Karpas-422 (cell line): Measurements from ENCODE around the gene KIF21A. TPM values are rescaled to one million over a fixed set of nuclear protein-coding genes. Genes with fewer than 3 reads are reported as not detected.

Experiments used
- DNase-seq: peaks from one replicate; pipeline ENCODE4 v3.0.0-alpha.2; 2015
- H2AFZ ChIP-seq: fragments of 200-600 bp; sonication (generic); 2 replicates; pipeline ENCODE4 v1.6.1; 2014; ENCODE audit warnings: antibody characterized with exemption, low read length, mixed read lengths
- H3K27ac ChIP-seq: fragments of 200-600 bp; sonication (generic); 2 replicates; pipeline ENCODE4 v1.5.1; 2014; ENCODE audit warnings: mild to moderate bottlenecking, low read length, moderate library complexity
- H3K27me3 ChIP-seq: fragments of 200-600 bp; sonication (generic); 2 replicates; pipeline ENCODE4 v1.6.1; 2014; ENCODE audit warnings: low read length, mixed read lengths
- H3K36me3 ChIP-seq: fragments of 200-600 bp; sonication (generic); 2 replicates; pipeline ENCODE4 v1.6.1; 2014; ENCODE audit warnings: low read length, mixed read lengths; ENCODE audit not compliant: insufficient read depth
- H3K4me1 ChIP-seq: fragments of 200-600 bp; sonication (generic); 2 replicates; pipeline ENCODE4 v1.6.1; 2014; ENCODE audit warnings: mild to moderate bottlenecking, low read length, mixed read lengths
- H3K4me2 ChIP-seq: fragments of 200-600 bp; sonication (generic); 2 replicates; pipeline ENCODE4 v1.6.1; 2014; ENCODE audit warnings: low read length, low read depth, mild to moderate bottlenecking; ENCODE audit not compliant: poor library complexity, severe bottlenecking
- H3K4me3 ChIP-seq: fragments of 200-600 bp; sonication (generic); 2 replicates; pipeline ENCODE4 v1.5.1; 2014; ENCODE audit warnings: mild to moderate bottlenecking, antibody characterized with exemption, low read length, mixed read lengths
- H3K79me2 ChIP-seq: fragments of 200-600 bp; sonication (generic); 2 replicates; pipeline ENCODE4 v1.6.1; 2014; ENCODE audit warnings: mild to moderate bottlenecking, low read length, mixed read lengths
- H3K9ac ChIP-seq: fragments of 200-600 bp; sonication (generic); 2 replicates; pipeline ENCODE4 v1.6.0; 2014; ENCODE audit warnings: low read length
- H3K9me2 ChIP-seq: fragments of 200-600 bp; sonication (generic), shearing (Covaris generic); replicated peaks from 2 replicates; pipeline ENCODE4 v1.6.0; 2014; ENCODE audit warnings: mild to moderate bottlenecking, low read length, moderate library complexity; ENCODE audit not compliant: insufficient read depth
- H3K9me3 ChIP-seq: fragments of 300-700, 200-600 bp; sonication (generic); 2 replicates; pipeline ENCODE4 v1.6.1; 2014; ENCODE audit warnings: low read length, mixed read lengths
- H4K20me1 ChIP-seq: fragments of 200-600 bp; sonication (generic); 2 replicates; pipeline ENCODE4 v1.6.1; 2014; ENCODE audit warnings: mild to moderate bottlenecking, antibody characterized with exemption, low read length, low read depth; ENCODE audit not compliant: insufficient read depth
- total RNA-seq: library from RNA; depleted of rRNA; stranded (reverse); fragments of >200 nt; shearing (Covaris generic); gene quantifications from 2 replicates; pipeline ENCODE4 v1.2.3, GENCODE V29; 2014; ENCODE audit warnings: low replicate concordance

The KIF21A gene
- total RNA-seq, 1 experiment from 2014 or later = 0.82 TPM

GRCh38 chr12:39427360-39427808 lies 15.5 kb downstream of the KIF21A start:
- Histone ChIP-seq H3K4me2 (no peak overlapping the region), H3K27me3 (no peaks in the 10 kb centered on the region), H3K27ac (no peak overlapping the region), H3K79me2 (no peaks in the 10 kb centered on the region), H3K9me2 (no peaks in the 10 kb centered on the region), H3K9ac (no peak overlapping the region), H3K9me3 (no peaks in the 10 kb centered on the region; the same call in 1 of the 2 replicates), H4K20me1 (no peaks in the 10 kb centered on the region), H3K36me3 (no peaks in the 10 kb centered on the region), H3K4me1 (no peaks in the 10 kb centered on the region), H2AFZ (no peak overlapping the region), H3K4me3 (no peak overlapping the region)
- no peak for DNase-seq

GRCh38 chr12:39426636-39427240 lies 16.2 kb downstream of the KIF21A start:
- Histone ChIP-seq H4K20me1 (no peaks in the 10 kb centered on the region), H3K27ac (no peak overlapping the region), H3K27me3 (no peaks in the 10 kb centered on the region), H3K4me1 (no peaks in the 10 kb centered on the region), H3K79me2 (no peaks in the 10 kb centered on the region), H3K4me2 (no peak overlapping the region), H3K9me3 (no peaks in the 10 kb centered on the region; the same call in 1 of the 2 replicates), H3K36me3 (no peaks in the 10 kb centered on the region), H3K4me3 (no peak overlapping the region), H2AFZ (no peak overlapping the region), H3K9me2 (no peaks in the 10 kb centered on the region), H3K9ac (no peak overlapping the region)
- no peak for DNase-seq

GRCh38 chr12:39420043-39420442 lies 22.9 kb downstream of the KIF21A start:
- no peaks in the 10 kb centered on the region for H4K20me1 ChIP-seq

GRCh38 chr12:39419471-39419870 lies 23.4 kb downstream of the KIF21A start:
- Histone ChIP-seq H3K79me2 (no peaks in the 10 kb centered on the region), H2AFZ (no peak overlapping the region), H3K27me3 (no peaks in the 10 kb centered on the region), H4K20me1 (no peaks in the 10 kb centered on the region), H3K4me3 (no peak overlapping the region), H3K9me2 (no peaks in the 10 kb centered on the region), H3K9ac (no peak overlapping the region), H3K36me3 (no peaks in the 10 kb centered on the region), H3K27ac (no peak overlapping the region), H3K4me1 (no peaks in the 10 kb centered on the region), H3K4me2 (no peak overlapping the region), H3K9me3 (no peaks in the 10 kb centered on the region)
- no peak for DNase-seq

More at GRCh38 chr12:39420043-39420442, 22.9 kb downstream of the KIF21A start:
- Histone ChIP-seq H3K9me2 (no peaks in the 10 kb centered on the region), H3K36me3 (no peaks in the 10 kb centered on the region), H3K79me2 (no peaks in the 10 kb centered on the region), H3K4me3 (no peak overlapping the region), H3K4me1 (no peaks in the 10 kb centered on the region), H3K9me3 (no peaks in the 10 kb centered on the region), H3K9ac (no peak overlapping the region), H2AFZ (no peak overlapping the region), H3K27me3 (no peaks in the 10 kb centered on the region), H3K27ac (no peak overlapping the region), H3K4me2 (no peak overlapping the region)
- no peak for DNase-seq

- Histone ChIP-seq H3K9ac (no peak overlapping the region), H3K4me2 (no peak overlapping the region), H3K4me1 (no peaks in the 10 kb centered on the region), H2AFZ (no peak overlapping the region), H3K9me2 (no peaks in the 10 kb centered on the region), H3K79me2 (no peaks in the 10 kb centered on the region), H4K20me1 (no peaks in the 10 kb centered on the region), H3K9me3 (no peaks in the 10 kb centered on the region), H3K27ac (no peak overlapping the region), H3K27me3 (no peaks in the 10 kb centered on the region), H3K4me3 (no peak overlapping the region), H3K36me3 (no peaks in the 10 kb centered on the region)
- DNase-seq = no peak
Measured at GRCh38 chr12:39417916-39418315, 25.0 kb downstream of the KIF21A start.

- H3K36me3 ChIP-seq = no peaks in the 10 kb centered on the region
- no peaks in the 10 kb centered on the region for H3K4me1 ChIP-seq
- no peak overlapping the region for H3K9ac ChIP-seq
- DNase-seq = no peak
- H3K9me3 ChIP-seq = no peaks in the 10 kb centered on the region
- H3K4me2 ChIP-seq = no peak overlapping the region
- no peaks in the 10 kb centered on the region for H3K79me2 ChIP-seq
- H3K9me2 ChIP-seq = no peaks in the 10 kb centered on the region
- no peaks in the 10 kb centered on the region for H4K20me1 ChIP-seq
- H3K27ac ChIP-seq = no peak overlapping the region
- no peak overlapping the region for H2AFZ ChIP-seq
- no peaks in the 10 kb centered on the region for H3K27me3 ChIP-seq
- no peak overlapping the region for H3K4me3 ChIP-seq
Measured at GRCh38 chr12:39413836-39414771, 28.8 kb downstream of the KIF21A start.

GRCh38 chr12:39412210-39412609 lies 30.7 kb downstream of the KIF21A start:
- no peaks in the 10 kb centered on the region for H3K79me2 ChIP-seq
- no peaks in the 10 kb centered on the region for H3K9me3 ChIP-seq
- no peak overlapping the region for H3K27ac ChIP-seq
- H4K20me1 ChIP-seq = no peaks in the 10 kb centered on the region
- H3K4me2 ChIP-seq = no peak overlapping the region
- H3K9me2 ChIP-seq = no peaks in the 10 kb centered on the region
- H2AFZ ChIP-seq = no peak overlapping the region
- no peak for DNase-seq
- no peaks in the 10 kb centered on the region for H3K36me3 ChIP-seq
- H3K4me3 ChIP-seq = no peak overlapping the region
- no peaks in the 10 kb centered on the region for H3K27me3 ChIP-seq
- no peak overlapping the region for H3K9ac ChIP-seq
- H3K4me1 ChIP-seq = no peaks in the 10 kb centered on the region

GRCh38 chr12:39406262-39406661 lies 36.7 kb downstream of the KIF21A start:
- H3K36me3 ChIP-seq = no peaks in the 10 kb centered on the region
- no peak overlapping the region for H2AFZ ChIP-seq
- DNase-seq = no peak

More at GRCh38 chr12:39406262-39406661, 36.7 kb downstream of the KIF21A start:
- no peak overlapping the region for H3K4me2 ChIP-seq
- no peaks in the 10 kb centered on the region for H3K4me1 ChIP-seq
- no peak overlapping the region for H3K9ac ChIP-seq
- H3K27me3 ChIP-seq = no peaks in the 10 kb centered on the region
- H3K9me3 ChIP-seq = no peaks in the 10 kb centered on the region
- no peaks in the 10 kb centered on the region for H4K20me1 ChIP-seq
- no peaks in the 10 kb centered on the region for H3K79me2 ChIP-seq
- no peak overlapping the region for H3K4me3 ChIP-seq
- H3K9me2 ChIP-seq = no peaks in the 10 kb centered on the region
- no peak overlapping the region for H3K27ac ChIP-seq
